Measurements from ENCODE around the gene KMT5B.
A peak's percentile ranks its signal among the peaks of the same experiment; 100 is the strongest.

Gene KMT5B

DNA sequence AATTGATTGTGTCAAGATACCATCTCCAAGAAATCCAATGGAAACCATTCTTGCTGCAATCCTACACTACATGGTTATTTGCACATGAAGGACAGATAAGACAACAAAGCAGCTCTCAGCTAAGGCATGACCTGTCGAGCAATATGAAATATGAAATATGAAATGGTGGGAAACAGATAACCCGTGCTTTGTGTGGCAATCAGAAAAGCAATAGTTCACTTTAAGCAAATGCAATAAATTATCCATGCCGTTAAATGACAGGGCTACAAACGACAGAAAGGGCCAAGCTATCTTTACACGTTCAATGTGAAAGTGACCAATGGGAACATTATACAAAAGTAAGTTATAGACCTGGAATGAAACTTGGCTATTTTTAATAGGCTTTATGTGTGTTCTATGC lies 35.2 kb downstream of the KMT5B start:
- no peaks in the 10 kb centered on the region for H3K9me3 ChIP-seq
- H3K36me3 ChIP-seq = peaks cover 86% of the 10 kb centered on the region
- peaks cover 8 to 11% of the 10 kb centered on the region in 2 experiments for H3K4me1 ChIP-seq (ENCODE audit: control insufficient read depth in 1 of 2, insufficient read depth in 1 of 2, low read depth in 1 of 2, low read length in 1 of 2)
- TF ChIP-seq, protein P1, sequence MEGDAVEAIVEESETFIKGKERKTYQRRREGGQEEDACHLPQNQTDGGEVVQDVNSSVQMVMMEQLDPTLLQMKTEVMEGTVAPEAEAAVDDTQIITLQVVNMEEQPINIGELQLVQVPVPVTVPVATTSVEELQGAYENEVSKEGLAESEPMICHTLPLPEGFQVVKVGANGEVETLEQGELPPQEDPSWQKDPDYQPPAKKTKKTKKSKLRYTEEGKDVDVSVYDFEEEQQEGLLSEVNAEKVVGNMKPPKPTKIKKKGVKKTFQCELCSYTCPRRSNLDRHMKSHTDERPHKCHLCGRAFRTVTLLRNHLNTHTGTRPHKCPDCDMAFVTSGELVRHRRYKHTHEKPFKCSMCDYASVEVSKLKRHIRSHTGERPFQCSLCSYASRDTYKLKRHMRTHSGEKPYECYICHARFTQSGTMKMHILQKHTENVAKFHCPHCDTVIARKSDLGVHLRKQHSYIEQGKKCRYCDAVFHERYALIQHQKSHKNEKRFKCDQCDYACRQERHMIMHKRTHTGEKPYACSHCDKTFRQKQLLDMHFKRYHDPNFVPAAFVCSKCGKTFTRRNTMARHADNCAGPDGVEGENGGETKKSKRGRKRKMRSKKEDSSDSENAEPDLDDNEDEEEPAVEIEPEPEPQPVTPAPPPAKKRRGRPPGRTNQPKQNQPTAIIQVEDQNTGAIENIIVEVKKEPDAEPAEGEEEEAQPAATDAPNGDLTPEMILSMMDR (IDR thresholded peaks at IDR 0.05) = no peak
- H3K27me3 ChIP-seq = no peaks in the 10 kb centered on the region
- no peak overlapping the region for H3K27ac ChIP-seq
- H3K4me3 ChIP-seq (ENCODE audit: low read depth in 1 of 2, low read length in 1 of 2) = no peak overlapping the region

DNA sequence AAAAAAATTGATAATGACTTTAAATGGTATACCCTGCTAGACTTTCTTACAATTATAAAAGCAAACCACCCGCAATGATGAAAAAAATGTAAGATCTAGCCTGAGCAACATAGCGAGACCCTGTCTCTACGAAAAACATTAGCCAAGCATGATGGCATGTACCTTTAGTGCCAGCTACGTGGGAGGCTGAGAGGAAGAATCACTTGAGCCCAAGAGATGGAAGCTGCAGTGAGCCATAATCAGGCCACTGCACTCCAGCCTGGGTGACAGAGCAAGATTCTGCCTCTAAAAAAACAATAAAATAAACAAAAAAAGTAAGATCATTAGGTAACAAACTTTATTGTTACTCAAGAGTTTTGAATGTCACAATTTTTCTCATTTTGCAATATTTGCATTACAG lies 39.2 kb downstream of the KMT5B start:
- Histone ChIP-seq H3K4me1 (ENCODE audit: control insufficient read depth in 1 of 2, insufficient read depth in 1 of 2, low read depth in 1 of 2, low read length in 1 of 2) (peaks cover 8 to 11% of the 10 kb centered on the region in 2 experiments), H3K9me3 (no peaks in the 10 kb centered on the region), H3K27me3 (no peaks in the 10 kb centered on the region), H3K27ac (peak overlapping the region; percentile 37), H3K4me3 (ENCODE audit: low read depth in 1 of 2, low read length in 1 of 2) (no peak overlapping the region), H3K36me3 (peaks cover 92% of the 10 kb centered on the region)
- TF ChIP-seq, protein P1 (IDR thresholded peaks at IDR 0.05) = no peak

DNA sequence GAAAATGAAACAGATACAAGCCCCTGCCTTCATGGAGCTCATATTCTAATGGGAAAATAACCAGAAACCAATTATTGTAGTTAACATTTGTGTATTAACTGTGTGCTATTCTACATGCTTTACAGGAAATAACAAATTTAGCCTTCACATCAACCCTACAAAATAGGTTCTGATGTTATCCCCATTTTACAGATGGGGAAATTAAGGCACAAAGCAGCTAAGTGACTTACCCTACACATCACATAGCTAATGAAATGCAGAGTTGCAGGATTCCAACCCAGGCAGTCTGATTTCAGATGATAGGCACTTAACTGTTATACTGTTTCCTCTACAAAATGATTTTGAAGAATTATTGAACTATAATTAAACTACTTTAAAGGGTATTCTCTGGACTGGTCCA lies 43.7 kb downstream of the KMT5B start:
- no peak overlapping the region for H3K4me3 ChIP-seq (ENCODE audit: low read depth in 1 of 2, low read length in 1 of 2)
- peaks cover 6 to 9% of the 10 kb centered on the region in 2 experiments for H3K4me1 ChIP-seq (ENCODE audit: control insufficient read depth in 1 of 2, insufficient read depth in 1 of 2, low read depth in 1 of 2, low read length in 1 of 2)
- no peaks in the 10 kb centered on the region for H3K9me3 ChIP-seq
- TF ChIP-seq, protein P1 (IDR thresholded peaks at IDR 0.05) = no peak
- H3K36me3 ChIP-seq = peaks cover 100% of the 10 kb centered on the region
- H3K27me3 ChIP-seq = no peaks in the 10 kb centered on the region
- H3K27ac ChIP-seq = no peak overlapping the region

DNA sequence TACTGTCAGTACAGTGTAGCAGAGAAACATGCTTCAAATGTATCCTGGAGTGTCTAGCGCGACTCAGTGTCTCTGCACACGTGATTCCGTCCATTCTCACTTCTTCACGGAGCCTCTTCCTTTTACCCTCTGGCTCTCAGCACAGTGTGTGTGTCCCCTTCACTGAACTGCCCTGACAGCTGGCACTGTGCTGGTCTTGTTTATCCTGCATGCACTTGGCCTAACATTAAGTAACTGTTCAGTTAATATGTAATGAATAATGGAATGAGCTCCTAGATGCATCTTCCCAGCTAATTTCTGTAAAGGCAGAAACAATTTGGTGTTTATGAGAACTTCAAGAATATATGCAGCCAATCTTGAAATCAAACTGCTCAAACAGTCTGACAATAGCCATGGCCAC lies 44.4 kb downstream of the KMT5B start:
- H3K36me3 ChIP-seq = peaks cover 100% of the 10 kb centered on the region
- peaks cover 0 to 1% of the 10 kb centered on the region in 2 experiments for H3K4me1 ChIP-seq (ENCODE audit: control insufficient read depth in 1 of 2, insufficient read depth in 1 of 2, low read depth in 1 of 2, low read length in 1 of 2)

DNA sequence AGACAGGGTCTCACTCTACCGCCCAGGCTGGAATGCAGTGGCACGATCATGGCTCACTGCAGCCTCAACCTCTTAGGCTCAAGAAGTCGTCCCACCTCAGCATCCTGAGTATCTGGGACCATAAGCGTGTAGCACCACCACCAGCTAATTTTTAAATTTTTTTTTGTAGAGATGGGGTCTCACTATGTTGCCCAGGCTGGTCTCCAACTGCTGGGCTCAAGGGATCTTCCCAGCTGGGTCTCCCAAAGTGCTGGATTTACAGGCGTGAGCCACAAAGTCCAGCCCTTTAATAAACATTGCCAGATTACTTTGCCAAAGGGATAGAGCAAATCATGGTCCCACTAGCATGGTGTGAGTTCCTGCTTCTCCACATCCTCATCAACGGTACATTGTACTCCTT lies 45.6 kb downstream of the KMT5B start:
- Histone ChIP-seq H3K27ac (no peak overlapping the region), H3K36me3 (peaks cover 100% of the 10 kb centered on the region), H3K4me1 (ENCODE audit: control insufficient read depth in 1 of 2, insufficient read depth in 1 of 2, low read depth in 1 of 2, low read length in 1 of 2) (no peaks in the 10 kb centered on the region), H3K27me3 (no peaks in the 10 kb centered on the region), H3K4me3 (ENCODE audit: low read depth in 1 of 2, low read length in 1 of 2) (no peak overlapping the region), H3K9me3 (no peaks in the 10 kb centered on the region)
- TF ChIP-seq, protein P1 (IDR thresholded peaks at IDR 0.05) = no peak

More for the DNA sequence above, 44.4 kb downstream of the KMT5B start:
- Histone ChIP-seq H3K27me3 (no peaks in the 10 kb centered on the region), H3K27ac (no peak overlapping the region), H3K9me3 (no peaks in the 10 kb centered on the region), H3K4me3 (ENCODE audit: low read depth in 1 of 2, low read length in 1 of 2) (no peak overlapping the region)
- TF ChIP-seq, protein P1 (IDR thresholded peaks at IDR 0.05) = no peak

DNA sequence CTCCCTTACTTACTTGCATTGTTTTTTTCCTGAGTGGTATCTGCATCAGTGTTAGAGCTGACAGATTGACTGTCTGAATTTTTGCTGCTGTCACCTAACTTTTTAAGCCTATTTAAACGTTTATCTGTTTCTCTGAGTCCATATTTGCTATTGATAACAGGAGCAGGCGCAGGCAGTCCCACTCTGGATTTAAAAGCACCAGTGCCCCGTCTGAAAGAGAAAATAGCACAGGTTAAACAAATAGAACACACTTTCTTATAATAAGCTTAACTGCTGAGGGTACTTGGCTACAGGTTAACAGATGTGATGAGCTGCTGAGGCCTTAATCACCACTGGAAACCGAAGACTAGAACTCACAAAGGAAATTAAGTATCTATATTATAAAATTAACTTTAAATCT lies 46.1 kb downstream of the KMT5B start:
- Histone ChIP-seq H3K4me1 (ENCODE audit: control insufficient read depth in 1 of 2, insufficient read depth in 1 of 2, low read depth in 1 of 2, low read length in 1 of 2) (no peaks in the 10 kb centered on the region), H3K36me3 (peaks cover 99% of the 10 kb centered on the region), H3K27me3 (no peaks in the 10 kb centered on the region), H3K27ac (no peak overlapping the region), H3K9me3 (no peaks in the 10 kb centered on the region), H3K4me3 (ENCODE audit: low read depth in 1 of 2, low read length in 1 of 2) (no peak overlapping the region)
- TF ChIP-seq, protein P1 (IDR thresholded peaks at IDR 0.05) = no peak

Measured in neutrophil (primary cell).